Effector CD8-positive, alpha-beta T cell (primary cell): Measurements from ENCODE around the gene DCUN1D2.
"Not testable (repeated sequence)": the region's sequence is repeated elsewhere in the genome, so short reads cannot be mapped to it uniquely, and the experiment has no call there.

Source experiments
- DNase-seq: peaks from one replicate; lab custom pipeline; 2025; lab: John Stamatoyannopoulos, UW

DCUN1D2 gene

GRCh38 chr13:113489549-113490495 is 689 bp downstream of the DCUN1D2 start:
- DNase-seq = no peak

GRCh38 chr13:113489171-113489548 is 1.4 kb downstream of the DCUN1D2 start:
- no peak for DNase-seq

- DNase-seq = no peak
Observed at GRCh38 chr13:113488283-113488682, 2.2 kb downstream of the DCUN1D2 start.

- DNase-seq = no peak
Observed at GRCh38 chr13:113486698-113487097, 3.8 kb downstream of the DCUN1D2 start.

GRCh38 chr13:113485545-113485944 is 5.0 kb downstream of the DCUN1D2 start:
- DNase-seq = no peak

GRCh38 chr13:113483504-113484293 is 6.8 kb downstream of the DCUN1D2 start:
- no peak for DNase-seq

GRCh38 chr13:113483081-113483480 is 7.4 kb downstream of the DCUN1D2 start:
- DNase-seq = no peak

- no peak for DNase-seq
Observed at GRCh38 chr13:113479179-113479578, 11.3 kb downstream of the DCUN1D2 start.

GRCh38 chr13:113477724-113478123 is 12.8 kb downstream of the DCUN1D2 start:
- no peak for DNase-seq

GRCh38 chr13:113476811-113477210 is 13.7 kb downstream of the DCUN1D2 start:
- DNase-seq = no peak

GRCh38 chr13:113475911-113476310 is 14.6 kb downstream of the DCUN1D2 start:
- DNase-seq = no peak

- no peak for DNase-seq
Observed at GRCh38 chr13:113475280-113475679, 15.2 kb downstream of the DCUN1D2 start.

- DNase-seq = no peak
Observed at GRCh38 chr13:113474179-113474578, 16.3 kb downstream of the DCUN1D2 start.

GRCh38 chr13:113472355-113473025 is 18.0 kb downstream of the DCUN1D2 start:
- DNase-seq = no peak

GRCh38 chr13:113471844-113472243 is 18.7 kb downstream of the DCUN1D2 start:
- no peak for DNase-seq

GRCh38 chr13:113470635-113471163 is 19.8 kb downstream of the DCUN1D2 start:
- not testable (repeated sequence) for DNase-seq

- no peak for DNase-seq
Observed at GRCh38 chr13:113470073-113470472, 20.4 kb downstream of the DCUN1D2 start.

- DNase-seq = no peak
Observed at GRCh38 chr13:113469582-113469981, 20.9 kb downstream of the DCUN1D2 start.

- DNase-seq = no peak
Observed at GRCh38 chr13:113468472-113469201, 21.9 kb downstream of the DCUN1D2 start.

- no peak for DNase-seq
Observed at GRCh38 chr13:113468029-113468428, 22.5 kb downstream of the DCUN1D2 start.

- DNase-seq = no peak
Observed at GRCh38 chr13:113466383-113466782, 24.1 kb downstream of the DCUN1D2 start.
